Measurements from ENCODE around the gene PHACTR3. TPM values are rescaled to one million over a fixed set of nuclear protein-coding genes. Genes with fewer than 3 reads are reported as not detected.

PHACTR3 gene
- total and polyA plus RNA-seq, 4 donors, result 0.14 to 0.42 (median 0.17) TPM

DNA sequence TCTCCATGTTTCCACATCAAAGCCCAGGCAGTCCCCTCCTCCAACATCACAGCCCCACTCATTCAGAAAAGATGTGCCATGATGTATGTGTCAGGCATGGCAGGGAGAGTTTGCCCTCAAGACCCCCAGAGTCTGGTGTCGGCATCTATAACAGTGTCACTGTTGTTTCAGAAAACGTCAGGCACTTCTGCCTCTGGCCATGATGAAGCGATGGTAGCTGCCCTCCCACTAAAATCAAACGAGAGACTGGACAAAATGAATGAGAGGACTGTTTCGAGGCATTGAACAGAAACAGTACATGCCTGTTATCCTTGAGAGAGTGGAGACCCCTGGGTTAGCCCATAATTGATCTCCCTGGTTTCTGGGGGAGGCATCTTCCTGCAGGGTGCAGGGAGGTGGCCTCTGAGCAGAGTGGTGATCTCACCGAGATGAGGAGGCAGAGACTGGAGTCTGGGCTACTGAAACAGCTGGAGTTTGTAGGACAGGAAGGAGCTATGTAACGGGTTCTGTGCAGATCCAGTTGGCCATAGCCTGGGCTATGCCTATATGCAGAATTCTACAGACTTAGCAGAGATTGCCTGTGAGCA, 184.6 kb downstream of the PHACTR3 start:
- Histone ChIP-seq H3K27ac (ENCODE audit: low read depth in 1 of 2, low read length in 2 of 2) (no peak overlapping the region), H3K27me3 (ENCODE audit: control insufficient read depth in 4 of 4, insufficient read depth in 4 of 4, low read length in 3 of 4) (no peaks in the 10 kb centered on the region), H3K4me1 (ENCODE audit: control insufficient read depth in 4 of 4, insufficient read depth in 4 of 4, low read length in 3 of 4) (no peaks in the 10 kb centered on the region), H3K4me3 (ENCODE audit: low read depth in 1 of 3, low read length in 3 of 3) (no peak overlapping the region), H3K36me3 (ENCODE audit: control insufficient read depth in 4 of 4, insufficient read depth in 3 of 4, low read depth in 1 of 4, low read length in 3 of 4) (no peaks in the 10 kb centered on the region), H3K9me3 (ENCODE audit: control insufficient read depth in 4 of 4, low read length in 3 of 4) (peaks cover 0 to 9% (median 3%) of the 10 kb centered on the region in 4 donors), H3K9ac (ENCODE audit: low read depth in 1 of 2, low read length in 2 of 2) (no peak overlapping the region)
- 67% methylated on average over 7 of the region's 7 CpGs for WGBS
- peak; percentile 13 for DNase-seq (ENCODE audit: low spot score)
- TF ChIP-seq, protein P1, sequence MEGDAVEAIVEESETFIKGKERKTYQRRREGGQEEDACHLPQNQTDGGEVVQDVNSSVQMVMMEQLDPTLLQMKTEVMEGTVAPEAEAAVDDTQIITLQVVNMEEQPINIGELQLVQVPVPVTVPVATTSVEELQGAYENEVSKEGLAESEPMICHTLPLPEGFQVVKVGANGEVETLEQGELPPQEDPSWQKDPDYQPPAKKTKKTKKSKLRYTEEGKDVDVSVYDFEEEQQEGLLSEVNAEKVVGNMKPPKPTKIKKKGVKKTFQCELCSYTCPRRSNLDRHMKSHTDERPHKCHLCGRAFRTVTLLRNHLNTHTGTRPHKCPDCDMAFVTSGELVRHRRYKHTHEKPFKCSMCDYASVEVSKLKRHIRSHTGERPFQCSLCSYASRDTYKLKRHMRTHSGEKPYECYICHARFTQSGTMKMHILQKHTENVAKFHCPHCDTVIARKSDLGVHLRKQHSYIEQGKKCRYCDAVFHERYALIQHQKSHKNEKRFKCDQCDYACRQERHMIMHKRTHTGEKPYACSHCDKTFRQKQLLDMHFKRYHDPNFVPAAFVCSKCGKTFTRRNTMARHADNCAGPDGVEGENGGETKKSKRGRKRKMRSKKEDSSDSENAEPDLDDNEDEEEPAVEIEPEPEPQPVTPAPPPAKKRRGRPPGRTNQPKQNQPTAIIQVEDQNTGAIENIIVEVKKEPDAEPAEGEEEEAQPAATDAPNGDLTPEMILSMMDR (IDR thresholded peaks at IDR 0.05; ENCODE audit: low read depth, low read length, missing input control), result no peak
- no peak for TF ChIP-seq FOXA2 (IDR thresholded peaks at IDR 0.05)
- no peak for TF ChIP-seq RAD21 (IDR thresholded peaks at IDR 0.05)
- TF ChIP-seq, protein P2, sequence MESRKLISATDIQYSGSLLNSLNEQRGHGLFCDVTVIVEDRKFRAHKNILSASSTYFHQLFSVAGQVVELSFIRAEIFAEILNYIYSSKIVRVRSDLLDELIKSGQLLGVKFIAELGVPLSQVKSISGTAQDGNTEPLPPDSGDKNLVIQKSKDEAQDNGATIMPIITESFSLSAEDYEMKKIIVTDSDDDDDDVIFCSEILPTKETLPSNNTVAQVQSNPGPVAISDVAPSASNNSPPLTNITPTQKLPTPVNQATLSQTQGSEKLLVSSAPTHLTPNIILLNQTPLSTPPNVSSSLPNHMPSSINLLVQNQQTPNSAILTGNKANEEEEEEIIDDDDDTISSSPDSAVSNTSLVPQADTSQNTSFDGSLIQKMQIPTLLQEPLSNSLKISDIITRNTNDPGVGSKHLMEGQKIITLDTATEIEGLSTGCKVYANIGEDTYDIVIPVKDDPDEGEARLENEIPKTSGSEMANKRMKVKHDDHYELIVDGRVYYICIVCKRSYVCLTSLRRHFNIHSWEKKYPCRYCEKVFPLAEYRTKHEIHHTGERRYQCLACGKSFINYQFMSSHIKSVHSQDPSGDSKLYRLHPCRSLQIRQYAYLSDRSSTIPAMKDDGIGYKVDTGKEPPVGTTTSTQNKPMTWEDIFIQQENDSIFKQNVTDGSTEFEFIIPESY (IDR thresholded peaks at IDR 0.05), result no peak
- TF ChIP-seq FOXA1 (IDR thresholded peaks at IDR 0.05), result no peak
- TF ChIP-seq JUND (IDR thresholded peaks at IDR 0.05), result no peak
- no peak for TF ChIP-seq RXRA (IDR thresholded peaks at IDR 0.05)
- TF ChIP-seq YY1 (IDR thresholded peaks at IDR 0.05), result no peak
- TF ChIP-seq HNF4A (conservative IDR thresholded peaks at IDR 0.05), result no peak
- no peak for TF ChIP-seq HNF4G (IDR thresholded peaks at IDR 0.05)
- TF ChIP-seq EGR1 (IDR thresholded peaks at IDR 0.05; ENCODE audit: low read depth in 2 of 2), result no peak
- TF ChIP-seq, protein P3, sequence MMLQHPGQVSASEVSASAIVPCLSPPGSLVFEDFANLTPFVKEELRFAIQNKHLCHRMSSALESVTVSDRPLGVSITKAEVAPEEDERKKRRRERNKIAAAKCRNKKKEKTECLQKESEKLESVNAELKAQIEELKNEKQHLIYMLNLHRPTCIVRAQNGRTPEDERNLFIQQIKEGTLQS (IDR thresholded peaks at IDR 0.05), result no peak
- TF ChIP-seq SP1 (IDR thresholded peaks at IDR 0.05), result no peak
- no peak for TF ChIP-seq GABPA (IDR thresholded peaks at IDR 0.05 in 1 of 2, conservative IDR thresholded peaks at IDR 0.05 in 1 of 2)

- peak; percentile 16 for DNase-seq (ENCODE audit: low spot score)
- H3K4me3 ChIP-seq (ENCODE audit: low read depth in 1 of 3, low read length in 3 of 3), result no peak overlapping the region
- H3K27me3 ChIP-seq (ENCODE audit: control insufficient read depth in 4 of 4, insufficient read depth in 4 of 4, low read length in 3 of 4), result no peaks in the 10 kb centered on the region
- no peak overlapping the region for H3K27ac ChIP-seq (ENCODE audit: low read depth in 1 of 2, low read length in 2 of 2)
- H3K36me3 ChIP-seq (ENCODE audit: control insufficient read depth in 4 of 4, insufficient read depth in 3 of 4, low read depth in 1 of 4, low read length in 3 of 4), result no peaks in the 10 kb centered on the region
- H3K9me3 ChIP-seq (ENCODE audit: control insufficient read depth in 4 of 4, low read length in 3 of 4), result peaks cover 0 to 9% (median 3%) of the 10 kb centered on the region in 4 donors
- no peaks in the 10 kb centered on the region for H3K4me1 ChIP-seq (ENCODE audit: control insufficient read depth in 4 of 4, insufficient read depth in 4 of 4, low read length in 3 of 4)
- no peak overlapping the region for H3K9ac ChIP-seq (ENCODE audit: low read depth in 1 of 2, low read length in 2 of 2)
- TF ChIP-seq, protein P2 (IDR thresholded peaks at IDR 0.05), result no peak
- 27% methylated on average over 2 of the region's 2 CpGs for WGBS
These were observed 185.3 kb downstream of the PHACTR3 start for GRCh38 chr20:59789686-59790085.

Measured in liver (tissue), 9 donors.